ENCODE measurements around the gene CMTM8. TPM values are rescaled to one million over a fixed set of nuclear protein-coding genes. Genes with fewer than 3 reads are reported as not detected.
A peak's percentile ranks its signal among the peaks of the same experiment; 100 is the strongest.
"Not testable (repeated sequence)": the region's sequence is repeated elsewhere in the genome, so short reads cannot be mapped to it uniquely, and the experiment has no call there.

The CMTM8 gene
- 10 to 100 TPM; 11.7 to 14.2 TPM for total RNA-seq

GRCh38 chr3:32238453-32239306 is at the start of gene CMTM8:
TSS of gene CMTM8 (plus strand) at chr3:32238680. CDS start at chr3:32238973, 293 bp downstream.
- Histone ChIP-seq H3K27ac (peak within 1 kb of the TSS; percentile 66), H3K4me1 (peaks cover 7% of the 10 kb centered on the region), H3K36me3 (no peaks in the 10 kb centered on the region), H3K9me3 (no peaks in the 10 kb centered on the region), H3K27me3 (no peaks in the 10 kb centered on the region), H3K9ac (ENCODE audit: low read depth in 2 of 2, low read length in 2 of 2) (peak within 1 kb of the TSS; percentile 75 to 80), H3K4me3 (peak within 1 kb of the TSS; percentile 75)
- DNase-seq = peak; percentile 84
- TF ChIP-seq CTCF (IDR thresholded peaks at IDR 0.05) = no peak
- intact Hi-C loops (cut with DNase I) = no loop called here

- Histone ChIP-seq H3K4me3 (no peak overlapping the region), H3K27ac (no peak overlapping the region), H3K36me3 (no peaks in the 10 kb centered on the region), H3K27me3 (no peaks in the 10 kb centered on the region), H3K9ac (ENCODE audit: low read depth in 2 of 2, low read length in 2 of 2) (no peak overlapping the region), H3K9me3 (no peaks in the 10 kb centered on the region), H3K4me1 (no peaks in the 10 kb centered on the region)
- no peak for DNase-seq
- TF ChIP-seq CTCF (IDR thresholded peaks at IDR 0.05) = no peak
- intact Hi-C loops (cut with DNase I) = loop anchor here (10.0 kb wide), 1 partner anchor 485 kb away; no protein-coding TSS in a partner anchor
These were observed 48.8 kb upstream of the CMTM8 start for GRCh38 chr3:32189693-32190092.

- H3K9me3 ChIP-seq; H3K9ac ChIP-seq (ENCODE audit: low read depth in 2 of 2, low read length in 2 of 2); H3K27me3 ChIP-seq; intact Hi-C loops (cut with DNase I); H3K4me1 ChIP-seq; H3K4me3 ChIP-seq; H3K36me3 ChIP-seq; DNase-seq; H3K27ac ChIP-seq: not testable (repeated sequence)
These were observed 47.9 kb upstream of the CMTM8 start for GRCh38 chr3:32190556-32190955.

- DNase-seq = no peak
- no peaks in the 10 kb centered on the region for H3K27me3 ChIP-seq
- H3K9ac ChIP-seq (ENCODE audit: low read depth in 2 of 2, low read length in 2 of 2) = no peak overlapping the region
- intact Hi-C loops (cut with DNase I) = no loop called here
- TF ChIP-seq CTCF (IDR thresholded peaks at IDR 0.05) = no peak
- no peak overlapping the region for H3K4me3 ChIP-seq
- no peaks in the 10 kb centered on the region for H3K4me1 ChIP-seq
- no peaks in the 10 kb centered on the region for H3K9me3 ChIP-seq
- no peak overlapping the region for H3K27ac ChIP-seq
- H3K36me3 ChIP-seq = no peaks in the 10 kb centered on the region
These were observed 45.4 kb upstream of the CMTM8 start for GRCh38 chr3:32193101-32193500.

- intact Hi-C loops (cut with DNase I) = no loop called here
- TF ChIP-seq CTCF (IDR thresholded peaks at IDR 0.05) = no peak
- Histone ChIP-seq H3K4me1 (no peaks in the 10 kb centered on the region), H3K27ac (no peak overlapping the region), H3K9me3 (no peaks in the 10 kb centered on the region), H3K27me3 (no peaks in the 10 kb centered on the region), H3K9ac (ENCODE audit: low read depth in 2 of 2, low read length in 2 of 2) (no peak overlapping the region), H3K36me3 (no peaks in the 10 kb centered on the region), H3K4me3 (no peak overlapping the region)
- DNase-seq = no peak
These were observed 43.8 kb upstream of the CMTM8 start for GRCh38 chr3:32194653-32195052.

GRCh38 chr3:32195995-32196540 is 42.4 kb upstream of the CMTM8 start:
- Histone ChIP-seq H3K27me3 (no peaks in the 10 kb centered on the region), H3K9ac (ENCODE audit: low read depth in 2 of 2, low read length in 2 of 2) (no peak overlapping the region), H3K9me3 (no peaks in the 10 kb centered on the region), H3K36me3 (no peaks in the 10 kb centered on the region), H3K4me1 (no peaks in the 10 kb centered on the region), H3K4me3 (no peak overlapping the region), H3K27ac (no peak overlapping the region)
- no peak for TF ChIP-seq CTCF (IDR thresholded peaks at IDR 0.05)
- intact Hi-C loops (cut with DNase I) = no loop called here
- DNase-seq = no peak

Data from colonic mucosa (tissue), 4 donors.